DMS53 treated with DMSO at 0.1 percent for 48 hours (cell line): Measurements from ENCODE around the gene ABCA8.

Source experiments
- DNase-seq: peaks from one replicate; lab custom pipeline; 2025; ENCODE audit not compliant: unreplicated experiment; lab: John Stamatoyannopoulos, UW

The ABCA8 gene

DNA sequence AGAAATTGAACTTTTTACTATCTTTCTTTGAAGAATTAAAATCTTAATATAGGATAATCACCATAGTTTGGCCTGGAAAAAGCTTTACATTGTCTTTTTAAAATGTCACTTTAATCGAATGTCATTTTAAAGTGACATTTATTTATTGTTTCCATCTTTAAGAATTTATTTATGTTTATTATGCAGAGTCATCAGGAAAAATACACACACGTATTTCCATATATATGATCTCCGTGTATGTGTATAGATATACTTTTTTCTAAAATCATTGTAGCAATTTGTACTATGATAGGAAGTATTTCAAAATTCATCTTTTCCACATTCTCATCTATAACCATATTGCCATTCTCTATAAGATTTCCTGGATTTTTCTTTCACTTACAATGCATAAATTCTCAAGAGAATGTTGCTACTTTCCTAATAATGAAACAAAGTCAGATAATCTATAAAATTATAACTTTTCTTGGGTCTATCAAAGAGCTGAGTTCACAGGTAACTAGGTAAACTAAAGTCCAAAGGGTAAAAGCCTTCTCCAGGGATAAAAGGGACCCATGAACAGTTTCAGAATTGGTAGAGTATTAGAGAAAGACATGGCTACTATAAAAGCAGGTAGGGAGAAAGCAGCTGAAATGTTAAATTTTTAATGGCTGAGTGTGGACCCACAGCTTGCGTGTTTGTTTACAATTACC lies 11.9 kb downstream of the ABCA8 start:
- no peak for DNase-seq

- no peak for DNase-seq
These were observed 12.8 kb downstream of the ABCA8 start for GRCh38 chr17:68942389-68942788.

DNA sequence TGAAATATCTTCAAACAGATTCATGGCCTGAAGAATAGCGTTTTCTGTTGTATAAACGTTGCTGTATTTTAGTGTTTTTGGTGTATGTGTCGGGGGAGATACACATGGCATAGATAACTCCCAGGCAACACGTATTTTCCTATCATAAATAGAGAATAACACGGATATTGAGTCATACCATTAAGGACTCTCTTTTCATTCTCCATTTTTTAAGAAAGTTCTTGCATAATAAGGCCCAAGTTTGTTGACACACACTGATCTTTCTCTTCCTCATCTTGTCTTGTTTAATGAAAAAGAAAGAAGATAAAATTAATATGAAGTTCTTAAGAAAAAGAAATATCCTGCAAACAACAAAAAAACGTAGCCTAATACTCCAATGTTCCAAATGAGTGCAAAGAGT lies 13.4 kb downstream of the ABCA8 start:
- no peak for DNase-seq

GRCh38 chr17:68939195-68939594 lies 16.0 kb downstream of the ABCA8 start:
- no peak for DNase-seq

- DNase-seq: no peak
These were observed 17.2 kb downstream of the ABCA8 start for GRCh38 chr17:68937890-68938514.

DNA sequence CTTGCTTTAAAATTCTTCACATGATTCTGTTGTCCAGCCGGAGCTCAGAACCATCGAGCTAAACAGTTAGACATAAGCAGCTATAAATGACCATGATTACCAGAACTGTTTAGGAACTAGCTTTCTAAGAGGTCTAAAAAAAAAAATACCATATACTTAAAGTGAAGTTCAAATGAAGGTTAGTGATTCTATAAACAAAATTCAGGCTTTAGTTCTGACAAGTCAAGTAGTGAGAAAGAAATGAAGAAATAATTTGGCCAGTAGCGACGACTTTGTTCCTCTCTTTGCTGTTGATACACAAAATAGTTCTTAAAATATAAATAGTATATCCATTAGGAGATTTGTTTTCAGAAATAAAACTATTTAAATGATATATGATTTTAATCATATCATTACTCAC lies 27.7 kb downstream of the ABCA8 start:
- DNase-seq: no peak

GRCh38 chr17:68924793-68925720 lies 30.1 kb downstream of the ABCA8 start:
- no peak for DNase-seq

DNA sequence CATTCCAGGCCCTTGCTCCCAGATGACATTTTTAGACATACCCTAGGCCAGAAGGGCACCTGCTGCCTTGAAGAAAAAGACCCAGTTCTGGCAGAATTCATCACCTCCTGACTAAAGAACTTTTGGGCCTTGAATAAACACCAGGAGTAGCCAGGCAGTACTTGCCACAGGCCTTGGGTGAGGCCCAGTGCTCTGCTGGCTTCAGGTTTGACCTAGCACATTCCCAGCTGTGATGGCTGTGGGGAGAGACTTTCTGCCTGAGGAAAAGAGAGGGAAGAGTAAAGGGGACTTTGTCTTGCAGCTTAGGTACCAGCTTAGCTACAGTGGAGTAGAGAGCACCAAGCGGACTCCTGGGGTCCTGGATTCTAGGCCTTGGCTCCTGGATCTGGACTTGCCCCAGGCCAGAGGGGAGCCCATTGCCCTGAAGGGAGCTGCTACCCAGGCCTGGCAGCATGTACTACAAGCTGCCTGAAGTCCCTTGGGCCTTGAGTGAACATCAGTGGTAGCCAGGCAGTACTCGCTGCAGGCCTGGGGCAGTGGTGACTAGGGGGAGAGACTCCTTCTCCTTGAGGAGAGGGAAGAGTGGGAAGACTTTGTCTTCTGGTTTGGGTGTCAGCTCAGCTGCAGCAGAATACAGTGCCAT lies 44.3 kb downstream of the ABCA8 start:
- no peak for DNase-seq

DNA sequence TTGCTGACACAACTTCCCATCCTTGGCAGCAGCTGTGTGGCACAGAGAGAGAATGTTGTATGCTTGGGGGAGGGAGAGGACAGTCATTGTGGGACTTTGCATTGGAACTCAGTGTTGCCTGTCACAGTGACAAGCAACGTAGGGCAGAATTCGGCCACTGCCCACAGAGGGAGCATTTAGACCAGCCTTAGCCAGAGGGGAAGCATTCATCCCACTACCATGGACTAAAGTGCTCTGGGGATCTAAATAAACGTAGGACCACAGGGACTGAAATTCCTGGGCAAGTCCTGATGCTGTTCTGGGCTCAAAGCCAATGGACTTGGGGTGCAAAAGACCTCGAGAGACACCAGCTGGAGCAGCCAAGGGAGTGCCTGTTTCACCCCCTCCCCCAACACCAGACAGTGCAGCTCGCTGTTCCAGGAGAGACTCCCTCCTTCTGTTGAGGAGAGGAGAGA lies 44.9 kb downstream of the ABCA8 start:
- no peak for DNase-seq

GRCh38 chr17:68909066-68909465 lies 46.1 kb downstream of the ABCA8 start:
- DNase-seq: peak; percentile 4

- no peak for DNase-seq
These were observed 47.1 kb downstream of the ABCA8 start for GRCh38 chr17:68908045-68908444.

DNA sequence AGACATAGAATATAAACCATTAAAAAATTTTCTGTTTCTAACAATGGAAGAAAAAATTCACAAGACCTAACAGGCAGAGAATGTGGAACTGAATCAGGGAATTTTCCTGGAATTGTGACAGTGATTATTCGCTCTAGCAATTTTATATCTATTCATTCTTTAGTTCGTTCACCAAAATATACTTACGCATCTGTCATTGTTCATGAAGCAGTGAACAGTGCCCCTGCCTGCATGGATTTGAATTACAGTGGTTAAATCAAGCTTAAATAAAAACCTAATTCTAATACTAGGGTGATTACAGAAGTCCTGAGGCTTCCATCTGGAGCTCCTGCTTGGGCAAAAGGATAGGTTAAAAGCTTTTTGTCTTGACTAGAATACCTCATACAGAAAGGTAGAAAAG lies 48.6 kb downstream of the ABCA8 start:
- DNase-seq: peak; percentile 2

- DNase-seq: no peak
These were observed 51.9 kb downstream of the ABCA8 start for GRCh38 chr17:68903286-68903685.

- no peak for DNase-seq
These were observed 57.6 kb downstream of the ABCA8 start for GRCh38 chr17:68897557-68897956.

GRCh38 chr17:68892658-68893057 lies 62.5 kb downstream of the ABCA8 start:
- DNase-seq: peak; percentile 1

DNA sequence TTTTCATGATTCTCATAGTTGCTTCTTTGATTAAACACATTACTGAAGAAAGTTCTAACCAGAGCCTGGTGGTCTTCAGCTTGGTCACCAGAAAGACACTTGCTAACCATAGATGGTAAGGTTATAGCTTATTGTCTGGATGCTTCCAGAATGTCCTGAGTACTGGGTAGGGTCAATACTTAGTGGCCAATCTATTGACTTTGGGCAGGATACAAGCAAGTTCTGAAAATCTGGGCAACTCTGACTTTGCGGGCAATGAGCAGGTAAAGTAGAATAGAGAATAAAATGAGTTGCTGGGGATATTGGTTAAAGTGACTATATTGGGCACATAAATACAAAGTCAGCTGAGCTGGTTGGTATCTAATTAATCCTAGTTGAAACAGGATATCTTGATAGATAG lies 63.0 kb downstream of the ABCA8 start:
- DNase-seq: no peak

- DNase-seq: peak; percentile 19
These were observed 68.8 kb downstream of the ABCA8 start for GRCh38 chr17:68886401-68886800.

- no peak for DNase-seq
These were observed 70.3 kb downstream of the ABCA8 start for GRCh38 chr17:68884888-68885287.

GRCh38 chr17:68878226-68878885 lies 76.8 kb downstream of the ABCA8 start:
- no peak for DNase-seq

DNA sequence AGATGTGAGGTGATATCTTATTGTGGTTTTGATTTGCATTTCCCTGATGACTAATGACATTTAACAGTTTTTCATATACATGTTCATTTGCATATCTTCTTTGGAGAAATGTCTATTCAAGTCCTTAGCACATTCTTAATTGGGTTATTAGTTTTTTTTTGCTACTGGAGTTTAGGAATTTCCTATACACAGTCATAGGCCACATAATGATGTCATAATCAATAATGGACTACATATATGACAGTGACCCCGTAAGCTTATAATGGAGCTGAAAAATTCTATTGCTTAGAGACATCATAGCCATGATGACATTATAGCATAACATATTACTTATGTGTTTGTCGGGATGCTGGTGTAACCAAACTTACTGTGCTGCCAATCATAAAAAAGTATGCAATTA lies 83.7 kb downstream of the ABCA8 start:
- no peak for DNase-seq

DNA sequence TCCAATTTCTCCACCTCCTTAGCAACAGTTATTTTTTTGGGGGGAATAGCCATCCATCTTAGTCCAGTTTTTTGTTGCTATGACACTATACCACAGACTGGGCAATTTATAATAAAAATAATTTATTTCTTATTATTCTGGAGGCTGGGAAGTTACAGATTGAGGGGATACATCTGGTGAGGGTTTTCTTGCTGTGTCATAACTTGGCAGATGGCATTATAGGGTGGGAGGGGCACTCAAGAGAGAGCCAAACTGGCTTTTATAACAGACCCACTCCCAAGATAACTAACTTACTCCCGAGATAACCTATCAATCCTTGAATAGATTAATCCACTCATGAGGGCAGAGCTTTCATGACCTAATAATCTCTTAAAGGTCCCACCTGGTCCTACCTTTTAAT lies 84.2 kb downstream of the ABCA8 start:
- no peak for DNase-seq
